OCI-LY7 (cell line): ENCODE results near the gene OSBP. TPM values are rescaled to one million over a fixed set of nuclear protein-coding genes. Genes with fewer than 3 reads are reported as not detected.

Experiments
- BruUV-seq: library from RNA; stranded (reverse); fragments of 400-500 nt; replicated peaks from 2 replicates; lab custom pipeline; 2021; lab: Mats Ljungman, UMichigan
- CTCF ChIA-PET: fragments of 300-600 bp; sonication (Branson Sonifier 250); formaldehyde crosslinking; loops from one replicate; lab custom pipeline; 2022; ENCODE audit warnings: antibody characterized with exemption; ENCODE audit not compliant: unreplicated experiment; lab: Charles Lee
- POLR2A ChIA-PET: fragments of 300-600 bp; sonication (Branson Sonifier 250); formaldehyde crosslinking; loops from one replicate; lab custom pipeline; 2022; ENCODE audit warnings: antibody characterized with exemption; lab: Charles Lee
- DNase-seq: peaks from one replicate; pipeline ENCODE4 v3.0.0-alpha.2; 2015; ENCODE audit warnings: low spot score
- H2AFZ ChIP-seq: fragments of 200-600 bp; sonication (generic), shearing (Covaris generic); 2 replicates; pipeline ENCODE4 v1.6.1; 2014; ENCODE audit warnings: mild to moderate bottlenecking, antibody characterized with exemption, low read length, moderate library complexity
- H3K27ac ChIP-seq: fragments of 200-600 bp; sonication (generic); 2 replicates; pipeline ENCODE4 v1.5.1; 2014; ENCODE audit warnings: mixed run types, low read depth, mild to moderate bottlenecking, moderate library complexity, low read length, inconsistent platforms; ENCODE audit not compliant: poor library complexity, severe bottlenecking
- H3K36me3 ChIP-seq: fragments of 200-600 bp; sonication (generic); 2 replicates; pipeline ENCODE4 v1.6.1; 2014; ENCODE audit warnings: mild to moderate bottlenecking, antibody characterized with exemption, low read length, moderate library complexity, mixed read lengths; ENCODE audit not compliant: insufficient read depth
- H3K4me1 ChIP-seq: fragments of 200-600 bp; sonication (generic); 2 replicates; pipeline ENCODE4 v1.5.1; 2014; ENCODE audit warnings: mild to moderate bottlenecking, low read length; ENCODE audit not compliant: insufficient read depth, poor library complexity, severe bottlenecking
- H3K4me2 ChIP-seq: fragments of 200-600 bp; sonication (generic); 2 replicates; pipeline ENCODE4 v1.6.1; 2014; ENCODE audit warnings: mild to moderate bottlenecking, low read length
- H3K4me3 ChIP-seq: fragments of 200-600 bp; sonication (generic); 2 replicates; pipeline ENCODE4 v1.5.1; 2014; ENCODE audit warnings: mild to moderate bottlenecking, low read depth, low read length; ENCODE audit not compliant: poor library complexity, severe bottlenecking
- H3K79me2 ChIP-seq: fragments of 200-600 bp; sonication (generic); 2 replicates; pipeline ENCODE4 v1.6.1; 2016; ENCODE audit warnings: low read depth, mild to moderate bottlenecking, low read length, moderate library complexity, mixed read lengths; ENCODE audit not compliant: insufficient read depth
- H3K9me2 ChIP-seq: fragments of 200-600 bp; sonication (generic); 2 replicates; pipeline ENCODE4 v1.6.1; 2016; ENCODE audit warnings: mild to moderate bottlenecking, low read length, mixed read lengths; ENCODE audit not compliant: insufficient read depth
- H3K9me3 ChIP-seq: fragments of 200-600 bp; sonication (generic); 2 replicates; pipeline ENCODE4 v1.6.1; 2014; ENCODE audit warnings: mild to moderate bottlenecking, mixed run types, low read length, mixed read lengths
- H4K20me1 ChIP-seq: fragments of 200-600 bp; sonication (generic); 2 replicates; pipeline ENCODE4 v1.6.1; 2014; ENCODE audit warnings: mild to moderate bottlenecking, antibody characterized with exemption, low read length, moderate library complexity, mixed read lengths; ENCODE audit not compliant: insufficient read depth
- CTCF ChIP-seq: fragments of 200-600 bp; sonication (generic); conservative IDR thresholded peaks from 2 replicates; pipeline ENCODE4 v1.5.1; 2014; ENCODE audit warnings: mild to moderate bottlenecking, antibody characterized with exemption, low read length, moderate library complexity, mixed read lengths
- EZH2phosphoT487 ChIP-seq: fragments of 200-600 bp; sonication (generic); IDR thresholded peaks from 2 replicates; pipeline ENCODE4 v1.6.1; 2018; ENCODE audit warnings: low read depth, borderline replicate concordance, mild to moderate bottlenecking, mixed run types, antibody characterized with exemption, low read length, moderate library complexity, mixed read lengths
- intact Hi-C: fragments of 100-400 bp; cut with micrococcal nuclease; formaldehyde crosslinking; loops from one replicate; pipeline ENCODE4 v1.10.0; 2022; ENCODE audit not compliant: unreplicated experiment
- total RNA-seq, 2 experiments: library from RNA; depleted of rRNA in 1 of 2; stranded (reverse); fragments of >200 nt in 1 of 2; shearing (Covaris generic) in 1 of 2; gene quantifications; 2 replicates each; pipeline ENCODE4 v1.2.3, GENCODE V29; 2014 to 2022

The OSBP gene
- total RNA-seq, 2 experiments from 2014 or later = 19.2 to 44.6 TPM

- Histone ChIP-seq H3K9me3 (no peaks in the 10 kb centered on the region), H4K20me1 (no peaks in the 10 kb centered on the region), H3K9me2 (no peaks in the 10 kb centered on the region), H3K4me3 (peak overlapping the region; percentile 92), H3K79me2 (no peaks in the 10 kb centered on the region), H3K4me2 (peak overlapping the region; percentile 99), H3K27ac (peak overlapping the region; percentile 66), H3K36me3 (no peaks in the 10 kb centered on the region), H2AFZ (peak overlapping the region; percentile 99), H3K4me1 (peaks cover 36% of the 10 kb centered on the region)
- POLR2A ChIA-PET = interaction anchor here (0.5 to 1.5 kb wide), 11 partner anchors 9 to 1837 kb away, joined by 3 to 8 read pairs (median 3); no protein-coding TSS in a partner anchor
- intact Hi-C loops = loop anchor here (1.0 kb wide), 1 partner anchor 10 kb away; no protein-coding TSS in a partner anchor
- peak; percentile 88 for DNase-seq
- no peak for TF ChIP-seq EZH2phosphoT487
- TF ChIP-seq CTCF = no peak
- CTCF ChIA-PET = interaction anchor here (1.1 to 1.3 kb wide), 2 partner anchors 11 to 51 kb away, joined by 4 to 8 read pairs; no protein-coding TSS in a partner anchor
- no TSS peak for BruUV-seq
Observed at GRCh38 chr11:59560702-59561473, 54.7 kb downstream of the OSBP start.

- intact Hi-C loops = loop anchor here (1.0 kb wide), 1 partner anchor 9 kb away; no protein-coding TSS in a partner anchor
Observed at GRCh38 chr11:59560290-59560701, 55.3 kb downstream of the OSBP start.

More at GRCh38 chr11:59560290-59560701, 55.3 kb downstream of the OSBP start:
- Histone ChIP-seq H3K9me3 (no peaks in the 10 kb centered on the region), H2AFZ (peak overlapping the region; percentile 99), H3K27ac (peak overlapping the region; percentile 66), H3K4me3 (peak overlapping the region; percentile 92), H3K4me1 (peaks cover 33% of the 10 kb centered on the region), H3K79me2 (no peaks in the 10 kb centered on the region), H3K36me3 (no peaks in the 10 kb centered on the region), H3K4me2 (peak overlapping the region; percentile 99), H3K9me2 (no peaks in the 10 kb centered on the region), H4K20me1 (no peaks in the 10 kb centered on the region)
- TF ChIP-seq EZH2phosphoT487 (no peak), CTCF (no peak)
- ChIA-PET CTCF (interaction anchor here (1.1 to 1.3 kb wide), 2 partner anchors 11 to 51 kb away, joined by 4 to 8 read pairs; no protein-coding TSS in a partner anchor), POLR2A (interaction anchor here (0.8 to 1.5 kb wide), 5 partner anchors 10 to 111 kb away, joined by 3 to 8 read pairs (median 5); no protein-coding TSS in a partner anchor)
- no TSS peak for BruUV-seq
- peak; percentile 78 for DNase-seq
